ENCODE results near the gene NAALADL2.
"Not testable (repeated sequence)": the region's sequence is repeated elsewhere in the genome, so short reads cannot be mapped to it uniquely, and the experiment has no call there.

GRCh38 chr3:175825016-175825580 lies 966.0 kb downstream of the NAALADL2 start:
- not testable (repeated sequence) for TF ChIP-seq CTCF (conservative IDR thresholded peaks at IDR 0.05 in 1 of 2, IDR thresholded peaks at IDR 0.05 in 1 of 2; ENCODE audit: extremely low read depth in 1 of 2, insufficient read depth in 1 of 2, low read depth in 1 of 2, low read length in 2 of 2); EZH2 (IDR thresholded peaks at IDR 0.05; ENCODE audit: borderline replicate concordance, low read length)

Measured in mammary epithelial cell (primary cell).